Measurements from ENCODE around the gene CCL7. TPM values are rescaled to one million over a fixed set of nuclear protein-coding genes. Genes with fewer than 3 reads are reported as not detected.

Gene CCL7
- total and polyA plus RNA-seq, 4 donors: not detected

- no peaks in the 10 kb centered on the region for H3K27me3 ChIP-seq (ENCODE audit: control insufficient read depth in 4 of 4, insufficient read depth in 4 of 4, low read length in 3 of 4)
- H3K4me1 ChIP-seq (ENCODE audit: control insufficient read depth in 4 of 4, insufficient read depth in 4 of 4, low read length in 3 of 4): peaks cover 0 to 9% (median 6%) of the 10 kb centered on the region in 4 donors
- no peaks in the 10 kb centered on the region for H3K36me3 ChIP-seq (ENCODE audit: control insufficient read depth in 4 of 4, insufficient read depth in 3 of 4, low read depth in 1 of 4, low read length in 3 of 4)
- H3K9ac ChIP-seq (ENCODE audit: low read depth in 1 of 2, low read length in 2 of 2): no peak overlapping the region
- no peak overlapping the region for H3K4me3 ChIP-seq (ENCODE audit: low read depth in 1 of 3, low read length in 3 of 3)
- H3K27ac ChIP-seq (ENCODE audit: low read depth in 1 of 2, low read length in 2 of 2): peak overlapping the region; percentile 25 to 41
- TF ChIP-seq ATF3 (IDR thresholded peaks at IDR 0.05): no peak
- no peak for TF ChIP-seq TAF1 (conservative IDR thresholded peaks at IDR 0.05)
- no peak for TF ChIP-seq JUND (IDR thresholded peaks at IDR 0.05)
- no peak for TF ChIP-seq SP1 (IDR thresholded peaks at IDR 0.05)
- TF ChIP-seq REST (IDR thresholded peaks at IDR 0.05): no peak
- TF ChIP-seq CTCF (IDR thresholded peaks at IDR 0.05; ENCODE audit: low read depth, low read length, missing input control): no peak
- no peak for TF ChIP-seq NR2F2 (IDR thresholded peaks at IDR 0.05)
- TF ChIP-seq FOXA1 (IDR thresholded peaks at IDR 0.05): no peak
- no peak for TF ChIP-seq EGR1 (IDR thresholded peaks at IDR 0.05; ENCODE audit: low read depth in 2 of 2)
- TF ChIP-seq FOXA2 (IDR thresholded peaks at IDR 0.05): no peak
- TF ChIP-seq HNF4A (conservative IDR thresholded peaks at IDR 0.05): no peak
- TF ChIP-seq MAX (IDR thresholded peaks at IDR 0.05): no peak
- TF ChIP-seq RXRA (IDR thresholded peaks at IDR 0.05): no peak
- TF ChIP-seq GABPA (IDR thresholded peaks at IDR 0.05 in 1 of 2, conservative IDR thresholded peaks at IDR 0.05 in 1 of 2): no peak
- H3K9me3 ChIP-seq (ENCODE audit: control insufficient read depth in 4 of 4, low read length in 3 of 4): no peaks in the 10 kb centered on the region
- WGBS: 68% methylated on average over 8 of the region's 8 CpGs
- no peak for DNase-seq (ENCODE audit: low spot score)
These were observed 27.2 kb upstream of the CCL7 start for GRCh38 chr17:34242587-34243363.

GRCh38 chr17:34243364-34244320 lies 26.4 kb upstream of the CCL7 start:
- Histone ChIP-seq H3K27ac (ENCODE audit: low read depth in 1 of 2, low read length in 2 of 2) (no peak overlapping the region), H3K36me3 (ENCODE audit: control insufficient read depth in 4 of 4, insufficient read depth in 3 of 4, low read depth in 1 of 4, low read length in 3 of 4) (no peaks in the 10 kb centered on the region), H3K4me1 (ENCODE audit: control insufficient read depth in 4 of 4, insufficient read depth in 4 of 4, low read length in 3 of 4) (peaks cover 0 to 9% (median 6%) of the 10 kb centered on the region in 4 donors), H3K9me3 (ENCODE audit: control insufficient read depth in 4 of 4, low read length in 3 of 4) (no peaks in the 10 kb centered on the region), H3K9ac (ENCODE audit: low read depth in 1 of 2, low read length in 2 of 2) (no peak overlapping the region), H3K27me3 (ENCODE audit: control insufficient read depth in 4 of 4, insufficient read depth in 4 of 4, low read length in 3 of 4) (no peaks in the 10 kb centered on the region), H3K4me3 (ENCODE audit: low read depth in 1 of 3, low read length in 3 of 3) (no peak overlapping the region)
- WGBS: 76% methylated on average over 7 of the region's 7 CpGs
- DNase-seq (ENCODE audit: low spot score): no peak
- no peak for TF ChIP-seq ZBTB33 (IDR thresholded peaks at IDR 0.05)
- TF ChIP-seq EGR1 (IDR thresholded peaks at IDR 0.05; ENCODE audit: low read depth in 2 of 2): no peak
- no peak for TF ChIP-seq JUND (IDR thresholded peaks at IDR 0.05)
- TF ChIP-seq REST (IDR thresholded peaks at IDR 0.05): no peak
- TF ChIP-seq GABPA (IDR thresholded peaks at IDR 0.05 in 1 of 2, conservative IDR thresholded peaks at IDR 0.05 in 1 of 2): no peak
- TF ChIP-seq FOXA1 (IDR thresholded peaks at IDR 0.05): no peak
- no peak for TF ChIP-seq NR2F2 (IDR thresholded peaks at IDR 0.05)
- TF ChIP-seq MAX (IDR thresholded peaks at IDR 0.05): no peak
- TF ChIP-seq SP1 (IDR thresholded peaks at IDR 0.05): no peak
- TF ChIP-seq RAD21 (IDR thresholded peaks at IDR 0.05): no peak
- no peak for TF ChIP-seq RXRA (IDR thresholded peaks at IDR 0.05)

Measured in liver (tissue), 9 donors.